G401 (cell line): ENCODE results near the gene NTSR1. TPM values are rescaled to one million over a fixed set of nuclear protein-coding genes. Genes with fewer than 3 reads are reported as not detected.

Experiments used
- DNase-seq: peaks from one replicate; pipeline ENCODE4 v3.0.0-alpha.2; 2015; ENCODE audit warnings: low spot score
- in situ Hi-C: cut with HindIII; loops from 2 replicates; pipeline ENCODE4 v1.10.0; 2016; ENCODE audit warnings: low sequenced_read_pairs, mixed read lengths
- total RNA-seq: library from RNA; depleted of rRNA; stranded (reverse); fragments of >200 nt; shearing (Covaris generic); gene quantifications from 2 replicates; pipeline ENCODE4 v1.2.3, GENCODE V29; 2014

The NTSR1 gene
- total RNA-seq, 1 experiment from 2014 or later = not detected

DNA sequence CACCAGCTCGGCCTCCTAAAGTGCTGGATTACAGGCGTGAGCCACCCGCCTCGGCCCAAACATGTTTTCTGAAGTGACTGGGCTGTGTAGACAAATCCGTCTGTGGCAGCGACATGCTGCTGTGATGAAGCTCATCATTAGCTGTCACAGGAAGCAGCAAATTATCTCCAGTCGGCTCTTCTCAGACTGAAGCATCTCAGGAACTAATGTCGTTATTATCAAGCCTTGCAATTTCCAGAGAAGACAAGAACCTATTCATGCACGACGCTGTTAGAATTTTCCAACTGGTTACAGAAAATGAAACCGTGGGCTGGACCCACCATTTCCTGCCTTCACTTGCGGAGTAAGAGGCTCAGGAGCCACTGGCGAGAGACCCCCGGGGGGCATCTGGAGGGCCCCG is 17.1 kb upstream of the NTSR1 start:
- DNase-seq = no peak
- in situ Hi-C loops = no loop called here

DNA sequence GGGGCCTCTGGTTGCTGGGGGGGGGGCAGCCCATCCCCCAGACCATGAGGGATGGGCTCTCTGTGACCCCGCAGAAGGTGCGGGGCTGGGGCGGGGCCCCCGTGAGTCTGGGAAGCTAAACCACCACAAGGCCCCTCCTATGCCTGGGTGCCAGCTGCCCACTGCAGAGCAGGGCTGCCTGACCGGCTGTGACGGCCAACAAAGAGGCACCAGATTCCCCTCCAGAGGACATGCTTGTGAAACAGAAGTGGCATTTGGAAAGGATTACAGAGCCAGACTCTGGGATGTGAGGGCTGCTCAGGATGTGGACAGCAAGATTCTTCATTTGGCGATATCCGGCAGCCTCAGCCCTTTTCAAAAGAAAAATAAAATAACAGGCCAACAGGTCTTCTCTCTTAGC is 16.5 kb upstream of the NTSR1 start:
- in situ Hi-C loops = no loop called here
- no peak for DNase-seq

DNA sequence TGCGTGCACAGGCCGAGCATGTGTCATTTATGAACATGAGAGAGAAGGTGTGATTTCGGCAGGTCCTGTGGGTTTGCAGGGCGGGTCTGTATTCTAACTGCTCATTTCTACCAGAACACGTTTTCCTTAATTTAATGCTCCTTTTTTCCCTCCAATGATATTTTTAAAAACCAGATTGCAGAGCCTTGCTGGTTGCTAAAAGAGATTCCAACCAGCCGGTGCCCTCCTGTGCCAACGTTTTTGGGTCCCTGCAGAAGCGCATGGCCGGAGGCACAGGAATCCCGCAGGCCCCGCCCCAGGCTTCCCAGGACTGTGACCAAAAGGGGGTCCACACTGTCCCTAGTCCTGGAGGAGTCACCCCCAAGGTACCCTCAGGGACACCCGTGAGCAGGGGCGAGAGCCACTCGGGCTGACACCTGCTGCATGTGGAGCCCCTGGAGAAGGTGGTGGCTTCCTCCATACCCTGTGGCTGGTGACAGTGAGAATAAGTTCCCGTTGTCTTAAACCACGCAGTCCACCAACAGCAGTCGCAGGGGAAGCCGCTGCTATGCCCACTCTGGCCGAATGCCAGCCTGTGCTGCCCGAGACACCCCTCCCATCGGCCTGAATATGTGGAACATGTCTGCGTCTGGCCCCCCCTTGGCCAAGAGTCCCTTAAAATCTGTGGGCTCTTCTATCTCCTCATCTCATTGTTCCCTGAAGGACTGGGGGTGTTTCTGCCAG is 15.7 kb upstream of the NTSR1 start:
- DNase-seq = no peak
- in situ Hi-C loops = no loop called here

DNA sequence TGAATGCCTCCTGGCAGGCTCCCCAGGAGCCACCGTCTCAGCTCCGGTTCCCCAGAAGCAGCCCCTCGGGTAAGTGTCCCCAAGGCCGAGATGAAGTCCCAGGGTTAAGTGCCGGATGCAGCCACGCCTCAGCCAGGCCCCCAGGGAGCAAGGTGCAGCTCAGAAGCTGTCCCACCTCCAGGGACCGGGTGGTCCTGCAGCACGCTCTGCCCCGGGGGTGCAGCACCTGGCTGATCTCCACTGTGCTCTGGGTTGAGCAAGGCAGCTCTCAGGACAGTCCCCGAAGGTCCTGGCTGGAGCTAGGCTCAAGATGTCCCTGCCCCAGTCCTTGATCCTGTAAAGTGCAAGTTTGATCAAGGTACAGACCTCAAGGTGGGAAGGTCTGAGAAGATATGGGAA is 15.1 kb upstream of the NTSR1 start:
- DNase-seq = no peak

DNA sequence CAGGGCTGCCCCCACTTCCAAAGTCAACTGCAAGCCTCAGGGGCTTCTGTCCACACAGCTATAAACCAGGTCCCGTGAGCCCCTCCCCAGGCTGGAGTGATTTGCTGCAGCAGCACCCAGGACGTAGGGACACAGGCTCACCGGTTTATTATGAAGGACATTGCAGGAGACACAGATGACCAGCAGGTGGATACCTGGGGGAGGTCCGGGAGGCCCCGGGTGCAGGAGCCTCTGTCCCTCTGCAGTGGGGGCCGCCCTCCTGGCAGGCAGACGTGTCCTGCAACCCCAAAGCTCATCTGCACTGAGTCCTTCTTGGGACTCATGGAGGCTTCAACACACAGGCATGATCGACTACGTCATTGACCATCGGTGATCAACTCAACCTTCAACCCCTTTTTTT is 14.5 kb upstream of the NTSR1 start:
- no peak for DNase-seq
- in situ Hi-C loops = no loop called here

More for the DNA sequence above, 15.1 kb upstream of the NTSR1 start:
- in situ Hi-C loops = no loop called here

DNA sequence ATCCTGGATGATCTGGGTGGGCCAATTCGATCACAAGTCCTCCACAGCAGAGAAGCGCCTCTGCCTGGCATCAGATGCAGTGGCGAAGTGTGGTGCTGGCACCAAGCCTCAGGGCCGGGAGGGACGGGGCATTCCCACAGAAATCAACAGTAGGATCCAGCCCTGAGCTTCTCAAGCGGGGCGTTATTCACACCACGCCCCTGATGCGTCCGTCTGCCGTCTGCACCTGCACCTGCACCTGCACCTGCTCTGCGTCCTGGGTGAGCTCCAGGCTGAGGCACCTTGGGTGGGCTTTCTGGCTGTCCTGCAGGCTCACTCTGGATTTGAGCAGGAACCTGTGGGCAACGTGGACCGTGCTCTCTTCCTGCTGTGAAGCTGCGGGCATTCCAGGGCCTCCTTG is 13.8 kb upstream of the NTSR1 start:
- in situ Hi-C loops = no loop called here

DNA sequence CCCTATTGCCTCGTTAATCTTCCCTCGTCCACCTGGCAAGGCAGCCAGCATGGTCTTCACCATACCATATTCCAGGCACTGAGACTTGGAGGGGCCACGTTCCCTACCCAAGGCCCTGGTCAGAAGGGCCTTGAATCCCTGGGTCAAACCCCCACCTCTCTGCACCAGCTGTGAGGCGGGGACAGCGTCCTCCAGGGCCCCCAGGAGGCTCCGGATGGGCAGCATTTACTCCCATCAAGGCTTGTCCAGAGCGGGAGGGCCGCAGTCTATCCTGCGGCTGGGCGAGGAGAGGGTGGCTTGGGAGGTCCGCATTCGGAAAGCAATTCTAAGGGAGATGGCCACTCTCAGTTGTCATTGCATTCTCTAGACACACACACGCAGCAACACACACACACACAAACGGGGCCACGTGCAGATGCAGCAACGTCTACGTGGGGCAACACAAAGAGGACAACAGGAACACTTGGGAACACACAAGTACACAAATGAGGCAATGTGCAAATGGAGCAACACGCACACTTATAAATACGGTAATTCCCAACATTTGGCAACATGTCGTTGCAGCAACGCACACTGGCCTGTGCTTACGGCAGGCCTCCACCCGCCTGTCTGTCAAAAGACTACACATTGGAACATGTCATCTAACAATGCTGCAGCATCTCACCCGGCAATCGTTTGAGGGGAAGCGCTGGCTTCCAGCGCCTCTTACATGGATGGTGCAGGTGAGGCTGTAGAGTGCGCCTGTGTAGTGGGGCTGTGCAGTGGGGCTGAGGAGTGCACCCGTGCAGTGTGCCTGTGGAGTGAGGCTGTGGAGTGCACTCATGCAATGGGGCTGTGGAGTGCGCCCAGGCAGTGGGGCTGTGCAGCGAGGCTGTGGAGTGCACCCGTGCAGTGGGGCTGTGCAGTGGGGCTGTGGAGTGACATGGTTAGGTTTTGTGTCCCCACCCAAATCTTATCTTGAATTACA is 12.9 kb upstream of the NTSR1 start:
- in situ Hi-C loops = no loop called here
- no peak for DNase-seq

More for the DNA sequence above, 13.8 kb upstream of the NTSR1 start:
- DNase-seq = no peak

DNA sequence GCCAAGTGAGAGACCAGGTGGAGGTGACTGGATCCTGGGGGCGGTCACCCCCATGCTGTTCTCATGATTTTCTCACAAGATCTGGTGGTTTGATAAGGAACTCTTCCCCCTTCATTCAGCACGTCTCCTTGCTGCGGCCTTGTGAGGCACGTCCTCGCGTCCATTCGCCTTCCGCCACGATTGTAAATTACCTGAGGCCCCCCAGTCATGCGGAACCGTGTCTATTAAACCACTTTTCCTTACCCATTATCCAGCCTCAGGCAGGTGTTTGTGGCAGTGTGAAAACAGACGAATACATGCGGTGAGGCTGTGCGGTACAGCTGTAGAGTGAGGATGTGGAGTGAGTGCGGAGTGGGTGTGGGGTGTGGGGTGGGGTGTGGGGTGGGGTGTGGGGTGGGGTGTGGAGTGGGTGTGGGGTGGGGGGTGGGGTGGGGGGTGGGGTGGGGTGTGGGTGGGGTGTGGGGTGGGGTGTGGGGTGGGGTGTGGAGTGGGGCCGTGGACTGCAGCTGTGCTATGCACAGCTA is 12.1 kb upstream of the NTSR1 start:
- no peak for DNase-seq
- in situ Hi-C loops = no loop called here

DNA sequence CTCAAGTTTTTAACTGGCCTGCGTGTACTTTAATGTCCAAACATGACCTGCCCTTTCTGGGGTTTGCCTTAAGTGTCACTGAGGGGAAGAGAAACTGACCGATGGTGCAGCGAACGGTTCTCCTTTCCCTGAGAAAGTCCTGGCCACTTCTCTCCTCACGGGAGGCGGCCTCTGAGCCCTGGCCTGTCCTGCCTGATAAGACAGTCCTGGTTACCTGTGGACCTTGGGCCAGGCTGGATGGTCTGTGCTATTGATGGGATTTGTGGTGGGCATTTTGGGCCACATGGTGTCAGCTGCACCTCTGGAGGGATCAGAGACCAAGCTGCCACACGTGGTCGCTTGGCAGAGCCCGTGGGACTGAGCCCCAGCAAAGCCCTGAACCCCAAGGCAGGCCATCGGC is 11.6 kb upstream of the NTSR1 start:
- in situ Hi-C loops = no loop called here

DNA sequence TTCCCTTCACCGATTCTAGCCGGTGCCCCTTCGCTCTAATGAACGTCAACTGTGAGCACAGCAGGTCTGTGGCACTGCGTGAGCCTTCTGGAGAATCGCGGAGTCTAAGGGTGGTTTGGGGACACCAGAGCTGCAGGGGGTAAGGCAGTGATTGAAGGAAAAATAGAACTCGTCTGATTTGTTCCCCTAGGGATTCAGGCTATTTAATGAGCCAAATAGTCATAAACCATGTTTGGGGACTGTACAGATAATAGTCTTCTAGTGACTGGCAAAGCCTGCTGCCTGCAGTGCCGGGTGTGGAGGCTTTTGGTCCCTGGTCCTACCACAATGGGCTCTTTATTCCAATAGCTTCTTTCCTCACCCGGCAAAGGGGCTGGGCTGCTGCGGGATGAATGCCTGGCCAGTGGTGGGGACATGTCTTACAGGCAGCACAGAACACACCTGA is 11.1 kb upstream of the NTSR1 start:
- in situ Hi-C loops = no loop called here

More for the DNA sequence above, 11.6 kb upstream of the NTSR1 start:
- no peak for DNase-seq

DNA sequence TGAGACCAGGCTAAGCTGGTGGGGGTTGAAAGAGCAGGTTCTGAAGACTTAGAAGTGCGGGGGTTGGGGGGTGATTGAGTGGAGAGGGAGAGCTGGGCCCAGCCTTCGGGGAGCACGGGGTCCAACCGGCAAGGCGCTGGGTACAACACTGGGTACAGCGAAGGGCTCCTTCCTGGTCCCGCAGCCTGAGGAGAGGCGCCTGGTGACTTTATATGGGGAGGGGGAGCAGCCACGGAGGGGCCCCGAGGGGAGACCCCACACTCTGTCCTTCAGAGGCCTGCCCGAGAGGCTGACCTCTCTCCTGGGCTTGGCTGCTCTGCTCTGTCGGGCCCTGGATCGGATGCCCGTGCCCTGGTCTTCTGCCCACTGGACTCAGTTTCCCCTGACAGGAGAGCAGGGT is 10.4 kb upstream of the NTSR1 start:
- in situ Hi-C loops = no loop called here
- no peak for DNase-seq

More for the DNA sequence above, 11.1 kb upstream of the NTSR1 start:
- DNase-seq = no peak

DNA sequence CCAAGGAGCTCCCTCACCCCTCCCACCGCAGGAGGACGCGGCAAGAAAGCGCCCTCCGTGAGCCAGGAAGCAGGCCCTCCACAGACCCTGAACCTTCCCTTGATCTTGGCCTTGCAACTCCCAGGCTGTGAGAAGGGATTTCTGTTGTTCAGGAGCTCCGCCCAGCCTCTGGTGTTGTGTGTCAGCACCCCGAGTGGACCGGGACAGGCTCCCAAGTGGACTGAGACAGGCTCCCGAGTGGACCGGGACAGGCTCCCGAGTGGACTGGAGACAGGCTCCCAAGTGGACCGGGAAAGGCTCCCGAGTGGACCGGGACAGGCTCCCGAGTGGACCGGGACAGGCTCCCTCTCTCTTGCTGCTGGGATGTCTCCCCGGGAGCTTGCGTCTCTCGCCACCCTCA is 9.3 kb upstream of the NTSR1 start:
- no peak for DNase-seq
- in situ Hi-C loops = no loop called here

DNA sequence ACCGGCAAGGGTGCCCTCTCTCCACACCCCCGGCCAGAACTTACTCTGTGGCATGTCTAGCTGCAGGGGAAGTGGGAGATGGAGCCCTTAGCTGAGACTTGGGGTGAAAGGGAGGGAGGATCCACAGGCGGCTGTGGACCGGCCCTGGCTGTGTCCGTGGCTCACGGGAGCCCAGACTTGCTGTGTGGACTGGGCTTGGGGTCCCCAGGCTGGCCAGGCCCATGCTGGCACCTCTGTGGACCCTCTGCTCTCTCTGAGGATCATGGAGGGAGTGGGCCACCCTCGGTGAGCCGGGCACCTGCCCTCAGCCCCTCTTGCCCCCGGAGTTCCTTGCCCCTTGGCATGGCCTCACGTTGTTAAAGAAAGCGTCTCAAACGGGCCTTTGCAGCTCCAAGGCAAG is 8.9 kb upstream of the NTSR1 start:
- in situ Hi-C loops = no loop called here
- no peak for DNase-seq

DNA sequence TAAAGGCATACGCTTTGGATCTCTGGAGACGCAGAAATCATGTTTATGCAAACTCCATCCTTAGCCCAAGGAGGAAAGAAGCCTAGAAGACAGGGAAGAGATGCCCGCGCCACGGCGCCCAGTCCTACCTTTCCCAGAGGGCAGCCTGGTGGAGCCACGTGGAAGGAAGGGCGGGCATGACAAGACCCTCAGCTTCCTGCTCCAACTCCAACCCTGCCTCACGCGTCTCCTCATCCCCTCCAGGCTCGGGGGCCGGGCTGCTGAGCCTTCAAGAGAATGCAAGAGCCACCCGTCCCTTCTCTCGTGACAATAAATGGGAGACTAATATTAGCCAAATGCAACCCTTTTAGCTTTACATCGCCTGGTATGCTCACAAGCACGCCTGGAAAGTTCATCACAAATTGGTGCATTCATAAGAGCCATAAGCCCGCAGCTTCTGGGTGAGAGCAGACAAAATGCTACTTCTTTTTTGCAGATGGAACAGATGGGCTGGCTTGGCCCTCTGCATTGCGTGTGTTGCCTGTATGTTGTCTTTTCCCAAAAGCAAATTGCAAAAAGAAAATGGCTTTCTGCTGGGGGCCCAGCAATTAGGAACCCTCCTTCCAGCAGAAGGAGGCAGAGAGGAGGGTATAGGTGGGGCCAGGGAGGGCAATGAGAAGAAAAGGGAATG is 8.2 kb upstream of the NTSR1 start:
- peak; percentile 44 for DNase-seq

DNA sequence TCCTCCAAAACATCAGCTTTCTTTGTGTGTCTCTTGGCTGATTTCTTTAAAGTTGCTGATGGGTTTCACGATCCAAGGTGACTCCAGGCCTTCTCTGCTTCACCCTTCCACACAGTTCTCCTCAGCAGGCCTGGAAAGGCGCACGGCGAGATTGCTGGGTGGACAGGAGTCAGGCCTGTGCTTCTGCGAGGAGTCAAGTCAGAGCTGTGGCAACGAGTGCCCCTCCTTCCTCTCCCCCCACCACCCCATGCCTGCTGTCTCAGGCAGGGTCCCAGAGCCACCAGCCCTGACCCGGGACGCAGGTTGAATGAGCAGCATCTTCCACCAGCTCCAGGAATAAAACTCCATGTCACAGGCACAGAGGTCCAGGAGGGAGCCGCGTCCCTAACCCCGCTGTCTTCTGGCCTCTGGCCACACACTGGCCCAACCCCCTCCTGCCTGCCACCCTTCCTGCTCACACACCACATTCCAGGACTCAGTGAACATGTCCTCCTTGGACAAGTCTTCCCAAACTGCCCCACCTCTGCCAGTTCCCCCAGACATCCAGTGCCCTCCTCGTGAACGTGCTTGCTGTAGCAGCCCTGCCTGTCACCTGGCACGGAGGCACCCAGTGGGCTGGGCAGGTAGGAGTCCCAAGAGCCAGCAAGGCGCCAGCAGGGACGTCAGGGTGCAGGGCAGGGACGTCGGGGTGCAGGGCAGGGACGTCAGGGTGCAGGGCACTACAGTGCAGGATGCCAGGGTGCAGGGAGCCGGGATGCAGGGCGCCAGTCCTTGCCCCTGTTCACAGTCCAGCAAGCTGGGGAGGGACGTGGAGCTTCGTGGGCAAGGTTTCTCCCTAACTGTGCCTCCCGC is 7.2 kb upstream of the NTSR1 start:
- no peak for DNase-seq
- in situ Hi-C loops = no loop called here

More for the DNA sequence above, 8.2 kb upstream of the NTSR1 start:
- in situ Hi-C loops = no loop called here

DNA sequence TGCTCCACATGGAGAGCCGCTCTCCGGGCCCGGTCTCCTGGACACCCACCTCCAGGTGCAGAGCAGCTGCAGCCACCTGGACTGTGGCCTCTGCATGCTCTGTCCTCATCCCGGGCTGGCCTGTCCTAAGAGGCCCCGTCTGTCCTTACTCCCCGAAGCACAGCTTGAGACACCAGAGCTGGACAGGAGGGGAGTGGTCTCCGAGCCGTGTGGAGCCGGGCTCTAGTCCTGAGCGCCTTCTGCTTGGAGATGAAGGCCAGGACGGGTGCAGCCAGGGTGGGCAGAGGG is 6.7 kb upstream of the NTSR1 start:
- no peak for DNase-seq
- in situ Hi-C loops = no loop called here

DNA sequence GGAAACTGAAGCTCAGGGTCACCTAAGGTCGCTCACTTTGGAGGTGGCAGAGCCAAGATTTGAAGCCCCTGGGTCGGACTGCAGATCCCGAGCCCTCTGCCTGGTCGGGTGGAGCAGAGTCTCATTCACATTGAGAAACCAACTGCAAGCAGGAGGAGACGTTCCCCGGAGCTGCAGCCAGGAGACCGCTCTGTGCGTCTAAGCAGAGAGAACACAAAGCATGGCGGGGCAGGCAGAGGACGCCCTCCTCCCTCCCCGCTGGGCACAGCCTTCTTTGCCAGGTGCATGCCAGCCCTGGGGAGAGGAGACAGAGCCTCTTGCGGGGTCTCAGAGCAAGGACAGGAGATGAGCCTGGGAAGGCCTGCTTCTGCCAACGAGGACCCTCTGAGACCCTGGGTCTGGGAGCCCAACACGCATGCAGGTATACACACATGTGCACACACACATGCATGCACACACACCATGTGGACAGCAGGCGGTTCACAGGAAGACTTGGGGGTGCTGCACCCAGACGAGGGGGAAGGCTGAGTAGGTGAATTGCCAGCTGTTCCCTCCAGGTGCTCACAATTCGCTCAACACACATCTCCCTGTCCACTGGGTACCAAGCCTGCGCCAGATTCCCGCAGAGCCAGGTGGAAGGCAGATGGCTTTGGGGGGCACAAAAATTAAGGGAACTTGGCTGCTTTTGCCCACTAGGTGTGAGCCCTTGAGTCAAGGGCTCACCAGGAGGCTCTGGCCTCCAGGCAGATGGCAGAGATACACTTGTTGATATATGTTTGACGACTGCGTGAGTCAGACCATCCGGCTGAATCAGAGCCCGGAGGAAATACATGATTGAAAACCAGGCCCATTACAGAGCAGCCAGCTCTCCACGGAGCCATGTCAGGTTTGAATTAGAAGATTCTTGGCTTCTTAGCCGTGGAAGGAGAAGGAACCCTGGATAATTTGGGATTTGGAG is 5.5 kb upstream of the NTSR1 start:
- in situ Hi-C loops = no loop called here
- no peak for DNase-seq

DNA sequence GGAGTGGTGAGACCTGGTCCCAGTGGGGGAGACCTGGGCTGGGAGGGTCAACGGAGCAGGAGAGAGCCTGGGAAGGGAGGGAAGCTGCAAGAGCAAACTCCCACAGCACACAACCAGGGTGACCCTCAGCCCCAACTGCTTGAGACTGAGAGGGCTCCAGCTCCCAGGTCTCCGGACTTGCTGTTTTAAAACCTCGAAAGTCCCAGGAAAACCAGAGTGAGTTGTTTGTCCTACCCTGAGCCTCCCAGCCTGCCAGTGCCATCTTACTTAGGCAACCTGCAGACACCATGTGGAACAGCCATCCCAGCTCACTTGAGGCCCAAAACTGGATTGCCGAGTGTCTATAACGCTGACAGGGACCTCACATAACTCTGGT is 4.8 kb upstream of the NTSR1 start:
- in situ Hi-C loops = no loop called here
- no peak for DNase-seq
